IMR-90 (cell line): Measurements from ENCODE around the gene ZDHHC11B.
"Not testable (repeated sequence)": the region's sequence is repeated elsewhere in the genome, so short reads cannot be mapped to it uniquely, and the experiment has no call there.

Experiments used
- CTCF ChIP-seq: conservative IDR thresholded peaks from 2 replicates; pipeline ENCODE4 v1.5.1; 2012; ENCODE audit warnings: mild to moderate bottlenecking, low read depth, low read length, improper control_type of control experiment
- NFE2L2 ChIP-seq: fragments of 150-350 bp; IDR thresholded peaks from 2 replicates; pipeline ENCODE4 v1.6.1; 2016; ENCODE audit warnings: low read depth, mild to moderate bottlenecking, low read length
- POLR2A ChIP-seq: IDR thresholded peaks from 2 replicates; pipeline ENCODE4 v1.6.1; 2012; ENCODE audit warnings: mild to moderate bottlenecking, low read depth, low read length

GRCh38 chr5:787857-788233 lies 3.3 kb upstream of the ZDHHC11B start:
- TF ChIP-seq CTCF, POLR2A, NFE2L2: not testable (repeated sequence)
